ENCODE results near the gene PCNT. TPM values are rescaled to one million over a fixed set of nuclear protein-coding genes. Genes with fewer than 3 reads are reported as not detected.

PCNT gene
- total and polyA plus RNA-seq, 7 experiments from 2014 or later = 13.7 to 68.2 (median 54.3) TPM

GRCh38 chr21:46350571-46350970, 26.6 kb downstream of the PCNT start:
- Mint-ChIP-seq H3K4me1 (no peaks in the 10 kb centered on the region), H3K9me3 (no peaks in the 10 kb centered on the region), H3K36me3 (peaks cover 14 to 71% (median 19%) of the 10 kb centered on the region in 5 donors), H3K27ac (no peak overlapping the region), H3K4me3 (no peak overlapping the region), H3K27me3 (no peaks in the 10 kb centered on the region)
- Histone ChIP-seq H3K27ac (ENCODE audit: low read depth, low read length) (no peak overlapping the region), H3K9me3 (ENCODE audit: control insufficient read depth in 2 of 3, low read length in 3 of 3) (no peaks in the 10 kb centered on the region), H3K27me3 (ENCODE audit: control insufficient read depth in 2 of 2, insufficient read depth in 2 of 2, low read length in 2 of 2) (no peaks in the 10 kb centered on the region), H3K4me3 (ENCODE audit: low read length) (no peak overlapping the region), H3K36me3 (ENCODE audit: control insufficient read depth in 2 of 3, insufficient read depth in 3 of 3, low read length in 3 of 3) (peaks cover 0 to 99% (median 11%) of the 10 kb centered on the region in 3 experiments), H3K4me1 (ENCODE audit: control insufficient read depth in 2 of 2, insufficient read depth in 2 of 2, low read length in 2 of 2) (no peaks in the 10 kb centered on the region)
- DNase-seq (no peak), ATAC-seq (no peak)
- intact Hi-C loops (cut with micrococcal nuclease) = no loop called here
- ChIA-PET POLR2A (no interaction called here), CTCF (no interaction called here)

- Histone ChIP-seq H3K4me3 (ENCODE audit: low read length) (no peak overlapping the region), H3K36me3 (ENCODE audit: control insufficient read depth in 2 of 3, insufficient read depth in 3 of 3, low read length in 3 of 3) (peaks cover 0 to 99% (median 11%) of the 10 kb centered on the region in 3 experiments), H3K4me1 (ENCODE audit: control insufficient read depth in 2 of 2, insufficient read depth in 2 of 2, low read length in 2 of 2) (no peaks in the 10 kb centered on the region), H3K27me3 (ENCODE audit: control insufficient read depth in 2 of 2, insufficient read depth in 2 of 2, low read length in 2 of 2) (no peaks in the 10 kb centered on the region), H3K27ac (ENCODE audit: low read depth, low read length) (no peak overlapping the region), H3K9me3 (ENCODE audit: control insufficient read depth in 2 of 3, low read length in 3 of 3) (no peaks in the 10 kb centered on the region)
- Mint-ChIP-seq H3K9me3 (no peaks in the 10 kb centered on the region), H3K4me1 (no peaks in the 10 kb centered on the region), H3K36me3 (peaks cover 14 to 67% (median 20%) of the 10 kb centered on the region in 5 donors), H3K27me3 (no peaks in the 10 kb centered on the region), H3K4me3 (no peak overlapping the region), H3K27ac (peak overlapping the region in 2 of 9 donors; percentile 7 to 36)
- DNase-seq = no peak
- ChIA-PET CTCF (no interaction called here), POLR2A (no interaction called here)
- intact Hi-C loops (cut with micrococcal nuclease) = no loop called here
- no peak for ATAC-seq
These were observed 27.0 kb downstream of the PCNT start for GRCh38 chr21:46350981-46351380.

GRCh38 chr21:46351476-46352163, 27.7 kb downstream of the PCNT start:
- H3K4me3 Mint-ChIP-seq = no peak overlapping the region
- no peaks in the 10 kb centered on the region for H3K9me3 Mint-ChIP-seq
- H3K4me1 ChIP-seq (ENCODE audit: control insufficient read depth in 2 of 2, insufficient read depth in 2 of 2, low read length in 2 of 2) = no peaks in the 10 kb centered on the region
- H3K36me3 ChIP-seq (ENCODE audit: control insufficient read depth in 2 of 3, insufficient read depth in 3 of 3, low read length in 3 of 3) = peaks cover 0 to 100% (median 11%) of the 10 kb centered on the region in 3 experiments
- no peak overlapping the region for H3K27ac ChIP-seq (ENCODE audit: low read depth, low read length)
- DNase-seq = no peak
- H3K9me3 ChIP-seq (ENCODE audit: control insufficient read depth in 2 of 3, low read length in 3 of 3) = no peaks in the 10 kb centered on the region
- CTCF ChIA-PET = interaction anchor here (0.6 kb wide), 1 partner anchor 12 kb away, joined by 3 read pairs; no protein-coding TSS in a partner anchor
- H3K36me3 Mint-ChIP-seq = peaks cover 11 to 63% (median 16%) of the 10 kb centered on the region in 5 donors
- ATAC-seq = no peak
- POLR2A ChIA-PET = interaction anchor here (0.6 kb wide), 1 partner anchor 119 kb away, joined by 5 read pairs; no protein-coding TSS in a partner anchor
- no peaks in the 10 kb centered on the region for H3K4me1 Mint-ChIP-seq
- intact Hi-C loops (cut with micrococcal nuclease) = no loop called here
- H3K27me3 Mint-ChIP-seq = no peaks in the 10 kb centered on the region
- H3K27me3 ChIP-seq (ENCODE audit: control insufficient read depth in 2 of 2, insufficient read depth in 2 of 2, low read length in 2 of 2) = no peaks in the 10 kb centered on the region
- H3K4me3 ChIP-seq (ENCODE audit: low read length) = no peak overlapping the region
- peak overlapping the region in 2 of 9 donors; percentile 7 to 36 for H3K27ac Mint-ChIP-seq

- ATAC-seq (no peak), DNase-seq (no peak)
- no peaks in the 10 kb centered on the region for H3K27me3 ChIP-seq (ENCODE audit: control insufficient read depth in 2 of 2, insufficient read depth in 2 of 2, low read length in 2 of 2)
- H3K27ac ChIP-seq (ENCODE audit: low read depth, low read length) = no peak overlapping the region
- Mint-ChIP-seq H3K27me3 (no peaks in the 10 kb centered on the region), H3K27ac (peak overlapping the region in 1 of 9 donors; percentile 33), H3K4me1 (no peaks in the 10 kb centered on the region), H3K36me3 (peaks cover 9 to 60% (median 18%) of the 10 kb centered on the region in 5 donors), H3K4me3 (no peak overlapping the region), H3K9me3 (no peaks in the 10 kb centered on the region)
- H3K4me3 ChIP-seq (ENCODE audit: low read length) = no peak overlapping the region
- intact Hi-C loops (cut with micrococcal nuclease) = no loop called here
- H3K4me1 ChIP-seq (ENCODE audit: control insufficient read depth in 2 of 2, insufficient read depth in 2 of 2, low read length in 2 of 2) = no peaks in the 10 kb centered on the region
- peaks cover 0 to 100% (median 11%) of the 10 kb centered on the region in 3 experiments for H3K36me3 ChIP-seq (ENCODE audit: control insufficient read depth in 2 of 3, insufficient read depth in 3 of 3, low read length in 3 of 3)
- no peaks in the 10 kb centered on the region for H3K9me3 ChIP-seq (ENCODE audit: control insufficient read depth in 2 of 3, low read length in 3 of 3)
- ChIA-PET CTCF (interaction anchor here (0.6 kb wide), 1 partner anchor 12 kb away, joined by 3 read pairs; no protein-coding TSS in a partner anchor), POLR2A (interaction anchor here (0.6 kb wide), 1 partner anchor 119 kb away, joined by 5 read pairs; no protein-coding TSS in a partner anchor)
These were observed 28.2 kb downstream of the PCNT start for GRCh38 chr21:46352164-46352515.

GRCh38 chr21:46352913-46353312, 29.0 kb downstream of the PCNT start:
- no peaks in the 10 kb centered on the region for H3K9me3 ChIP-seq (ENCODE audit: control insufficient read depth in 2 of 3, low read length in 3 of 3)
- H3K27me3 ChIP-seq (ENCODE audit: control insufficient read depth in 2 of 2, insufficient read depth in 2 of 2, low read length in 2 of 2) = no peaks in the 10 kb centered on the region
- DNase-seq (no peak), ATAC-seq (no peak)
- no peaks in the 10 kb centered on the region for H3K9me3 Mint-ChIP-seq
- peaks cover 5 to 59% (median 18%) of the 10 kb centered on the region in 5 donors for H3K36me3 Mint-ChIP-seq
- H3K4me1 Mint-ChIP-seq = no peaks in the 10 kb centered on the region
- CTCF ChIA-PET = no interaction called here
- no peak overlapping the region for H3K27ac Mint-ChIP-seq
- H3K27me3 Mint-ChIP-seq = no peaks in the 10 kb centered on the region
- intact Hi-C loops (cut with micrococcal nuclease) = no loop called here
- POLR2A ChIA-PET = no interaction called here
- H3K4me3 Mint-ChIP-seq = no peak overlapping the region
- H3K4me1 ChIP-seq (ENCODE audit: control insufficient read depth in 2 of 2, insufficient read depth in 2 of 2, low read length in 2 of 2) = no peaks in the 10 kb centered on the region
- peaks cover 0 to 99% (median 11%) of the 10 kb centered on the region in 3 experiments for H3K36me3 ChIP-seq (ENCODE audit: control insufficient read depth in 2 of 3, insufficient read depth in 3 of 3, low read length in 3 of 3)
- no peak overlapping the region for H3K27ac ChIP-seq (ENCODE audit: low read depth, low read length)
- H3K4me3 ChIP-seq (ENCODE audit: low read length) = no peak overlapping the region

GRCh38 chr21:46354046-46354445, 30.1 kb downstream of the PCNT start:
- no peak overlapping the region for H3K27ac Mint-ChIP-seq
- Histone ChIP-seq H3K27ac (ENCODE audit: low read depth, low read length) (no peak overlapping the region), H3K4me1 (ENCODE audit: control insufficient read depth in 2 of 2, insufficient read depth in 2 of 2, low read length in 2 of 2) (no peaks in the 10 kb centered on the region), H3K4me3 (ENCODE audit: low read length) (no peak overlapping the region), H3K36me3 (ENCODE audit: control insufficient read depth in 2 of 3, insufficient read depth in 3 of 3, low read length in 3 of 3) (peaks cover 0 to 93% (median 8%) of the 10 kb centered on the region in 3 experiments), H3K9me3 (ENCODE audit: control insufficient read depth in 2 of 3, low read length in 3 of 3) (no peaks in the 10 kb centered on the region), H3K27me3 (ENCODE audit: control insufficient read depth in 2 of 2, insufficient read depth in 2 of 2, low read length in 2 of 2) (no peaks in the 10 kb centered on the region)
- H3K27me3 Mint-ChIP-seq = no peaks in the 10 kb centered on the region
- no peak overlapping the region for H3K4me3 Mint-ChIP-seq
- ChIA-PET POLR2A (no interaction called here), CTCF (interaction anchor here (0.7 kb wide), 1 partner anchor 951 kb away, joined by 3 read pairs; no protein-coding TSS in a partner anchor)
- H3K36me3 Mint-ChIP-seq = peaks cover 5 to 57% (median 19%) of the 10 kb centered on the region in 5 donors
- no peaks in the 10 kb centered on the region for H3K9me3 Mint-ChIP-seq
- ATAC-seq = no peak
- intact Hi-C loops (cut with micrococcal nuclease) = no loop called here
- no peak for DNase-seq
- no peaks in the 10 kb centered on the region for H3K4me1 Mint-ChIP-seq

GRCh38 chr21:46354518-46354917, 30.6 kb downstream of the PCNT start:
- ChIA-PET POLR2A (no interaction called here), CTCF (no interaction called here)
- Mint-ChIP-seq H3K9me3 (no peaks in the 10 kb centered on the region), H3K36me3 (peaks cover 5 to 55% (median 18%) of the 10 kb centered on the region in 5 donors), H3K27ac (no peak overlapping the region), H3K4me3 (no peak overlapping the region), H3K27me3 (no peaks in the 10 kb centered on the region), H3K4me1 (no peaks in the 10 kb centered on the region)
- H3K4me1 ChIP-seq (ENCODE audit: control insufficient read depth in 2 of 2, insufficient read depth in 2 of 2, low read length in 2 of 2) = no peaks in the 10 kb centered on the region
- no peak for DNase-seq
- H3K9me3 ChIP-seq (ENCODE audit: control insufficient read depth in 2 of 3, low read length in 3 of 3) = no peaks in the 10 kb centered on the region
- H3K27me3 ChIP-seq (ENCODE audit: control insufficient read depth in 2 of 2, insufficient read depth in 2 of 2, low read length in 2 of 2) = no peaks in the 10 kb centered on the region
- peaks cover 0 to 88% (median 4%) of the 10 kb centered on the region in 3 experiments for H3K36me3 ChIP-seq (ENCODE audit: control insufficient read depth in 2 of 3, insufficient read depth in 3 of 3, low read length in 3 of 3)
- no peak for ATAC-seq
- intact Hi-C loops (cut with micrococcal nuclease) = no loop called here
- no peak overlapping the region for H3K27ac ChIP-seq (ENCODE audit: low read depth, low read length)
- no peak overlapping the region for H3K4me3 ChIP-seq (ENCODE audit: low read length)

Data from naive thymus-derived CD4-positive, alpha-beta T cell (primary cell).